ENCODE measurements around the gene NFIX. TPM values are rescaled to one million over a fixed set of nuclear protein-coding genes. Genes with fewer than 3 reads are reported as not detected.

NFIX gene
- total and polyA plus RNA-seq, 2 of the 13 experiments (the other 11 are each of a cell fraction or from before 2014, with no cell fraction given): 3.4 to 5.4 TPM

DNA sequence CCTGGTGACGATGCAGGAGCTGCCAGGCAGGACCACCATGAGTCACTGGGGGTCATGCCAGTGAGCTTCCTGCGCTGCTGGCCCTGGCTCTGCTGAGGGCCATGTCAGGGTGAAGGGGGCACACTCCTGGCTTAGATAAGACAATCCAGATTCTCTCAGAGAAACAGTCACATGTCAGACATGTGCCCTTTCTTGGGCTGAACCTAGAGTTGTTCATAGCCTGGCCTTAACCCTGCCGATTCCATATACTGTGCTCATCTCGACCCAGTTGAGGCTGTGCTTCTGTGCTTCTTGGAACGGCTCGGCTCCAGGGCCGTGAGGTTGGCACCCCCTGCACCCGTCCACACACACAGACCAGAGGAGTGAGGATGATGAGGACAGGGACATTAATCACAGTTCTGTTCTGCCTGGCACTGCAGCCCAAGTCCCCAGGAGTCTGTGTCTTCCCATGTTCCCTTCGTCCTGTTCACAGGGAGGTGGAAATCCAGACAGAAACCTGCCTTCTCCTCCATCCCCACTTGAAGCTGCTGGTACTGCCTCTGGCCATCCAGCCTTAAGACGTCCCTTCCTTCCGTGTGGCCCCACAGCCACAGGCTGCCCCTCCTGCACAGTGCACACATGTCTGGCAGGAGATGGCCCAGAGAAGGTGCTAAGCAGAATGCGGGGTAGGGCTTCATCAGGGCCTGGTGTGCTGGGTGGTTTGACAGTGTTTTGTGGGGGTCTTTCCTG lies 57.3 kb downstream of the NFIX start (continued):
- TF ChIP-seq PITX1 (CRISPR knock-in tag; IDR thresholded peaks at IDR 0.05) (no peak), CREM (IDR thresholded peaks at IDR 0.05) (no peak), CREM (CRISPR knock-in tag; IDR thresholded peaks at IDR 0.05) (no peak), TCF7L2 (IDR thresholded peaks at IDR 0.05; ENCODE audit: low read depth, low read length) (no peak), ZNF543 (CRISPR knock-in tag; IDR thresholded peaks at IDR 0.05) (0 out of 2 replicates have a peak, but pooled peaks have one; percentile 37), CBX2 (IDR thresholded peaks at IDR 0.05; ENCODE audit: low read depth, low read length) (no peak), CBX2 (CRISPR knock-in tag; IDR thresholded peaks at IDR 0.05; ENCODE audit: low read depth) (no peak), ZKSCAN8 (CRISPR knock-in tag; IDR thresholded peaks at IDR 0.05; ENCODE audit: borderline replicate concordance) (no peak), ZKSCAN1 (IDR thresholded peaks at IDR 0.05; ENCODE audit: low read length) (no peak), SYNCRIP (IDR thresholded peaks at IDR 0.05; ENCODE audit: insufficient read depth, low read depth, low read length) (no peak), ZNF766 (CRISPR knock-in tag; IDR thresholded peaks at IDR 0.05; ENCODE audit: borderline replicate concordance) (no peak), PPARG (CRISPR knock-in tag; conservative IDR thresholded peaks at IDR 0.05) (no peak), ZFP1 (CRISPR knock-in tag; IDR thresholded peaks at IDR 0.05) (no peak), ATRX (CRISPR knock-in tag; IDR thresholded peaks at IDR 0.05; ENCODE audit: borderline replicate concordance) (no peak), ZNF792 (CRISPR knock-in tag; IDR thresholded peaks at IDR 0.05) (no peak), SMAD3 (CRISPR knock-in tag; IDR thresholded peaks at IDR 0.05) (no peak), SIX4 (CRISPR knock-in tag; IDR thresholded peaks at IDR 0.05) (no peak), HOXD1 (CRISPR knock-in tag; IDR thresholded peaks at IDR 0.05) (no peak), ZNF282 (IDR thresholded peaks at IDR 0.05; ENCODE audit: partially characterized antibody) (no peak), JARID2 (CRISPR knock-in tag; IDR thresholded peaks at IDR 0.05; ENCODE audit: insufficient replicate concordance) (no peak), KLF15 (CRISPR knock-in tag; IDR thresholded peaks at IDR 0.05; ENCODE audit: borderline replicate concordance) (no peak), PHF5A (CRISPR knock-in tag; IDR thresholded peaks at IDR 0.05; ENCODE audit: low read depth, unreplicated experiment) (no peak)
- TF ChIP-seq, protein P1, sequence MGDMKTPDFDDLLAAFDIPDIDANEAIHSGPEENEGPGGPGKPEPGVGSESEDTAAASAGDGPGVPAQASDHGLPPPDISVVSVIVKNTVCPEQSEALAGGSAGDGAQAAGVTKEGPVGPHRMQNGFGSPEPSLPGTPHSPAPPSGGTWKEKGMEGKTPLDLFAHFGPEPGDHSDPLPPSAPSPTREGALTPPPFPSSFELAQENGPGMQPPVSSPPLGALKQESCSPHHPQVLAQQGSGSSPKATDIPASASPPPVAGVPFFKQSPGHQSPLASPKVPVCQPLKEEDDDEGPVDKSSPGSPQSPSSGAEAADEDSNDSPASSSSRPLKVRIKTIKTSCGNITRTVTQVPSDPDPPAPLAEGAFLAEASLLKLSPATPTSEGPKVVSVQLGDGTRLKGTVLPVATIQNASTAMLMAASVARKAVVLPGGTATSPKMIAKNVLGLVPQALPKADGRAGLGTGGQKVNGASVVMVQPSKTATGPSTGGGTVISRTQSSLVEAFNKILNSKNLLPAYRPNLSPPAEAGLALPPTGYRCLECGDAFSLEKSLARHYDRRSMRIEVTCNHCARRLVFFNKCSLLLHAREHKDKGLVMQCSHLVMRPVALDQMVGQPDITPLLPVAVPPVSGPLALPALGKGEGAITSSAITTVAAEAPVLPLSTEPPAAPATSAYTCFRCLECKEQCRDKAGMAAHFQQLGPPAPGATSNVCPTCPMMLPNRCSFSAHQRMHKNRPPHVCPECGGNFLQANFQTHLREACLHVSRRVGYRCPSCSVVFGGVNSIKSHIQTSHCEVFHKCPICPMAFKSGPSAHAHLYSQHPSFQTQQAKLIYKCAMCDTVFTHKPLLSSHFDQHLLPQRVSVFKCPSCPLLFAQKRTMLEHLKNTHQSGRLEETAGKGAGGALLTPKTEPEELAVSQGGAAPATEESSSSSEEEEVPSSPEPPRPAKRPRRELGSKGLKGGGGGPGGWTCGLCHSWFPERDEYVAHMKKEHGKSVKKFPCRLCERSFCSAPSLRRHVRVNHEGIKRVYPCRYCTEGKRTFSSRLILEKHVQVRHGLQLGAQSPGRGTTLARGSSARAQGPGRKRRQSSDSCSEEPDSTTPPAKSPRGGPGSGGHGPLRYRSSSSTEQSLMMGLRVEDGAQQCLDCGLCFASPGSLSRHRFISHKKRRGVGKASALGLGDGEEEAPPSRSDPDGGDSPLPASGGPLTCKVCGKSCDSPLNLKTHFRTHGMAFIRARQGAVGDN (CRISPR knock-in tag; IDR thresholded peaks at IDR 0.05): peak; percentile 55
- TF ChIP-seq, protein P2, sequence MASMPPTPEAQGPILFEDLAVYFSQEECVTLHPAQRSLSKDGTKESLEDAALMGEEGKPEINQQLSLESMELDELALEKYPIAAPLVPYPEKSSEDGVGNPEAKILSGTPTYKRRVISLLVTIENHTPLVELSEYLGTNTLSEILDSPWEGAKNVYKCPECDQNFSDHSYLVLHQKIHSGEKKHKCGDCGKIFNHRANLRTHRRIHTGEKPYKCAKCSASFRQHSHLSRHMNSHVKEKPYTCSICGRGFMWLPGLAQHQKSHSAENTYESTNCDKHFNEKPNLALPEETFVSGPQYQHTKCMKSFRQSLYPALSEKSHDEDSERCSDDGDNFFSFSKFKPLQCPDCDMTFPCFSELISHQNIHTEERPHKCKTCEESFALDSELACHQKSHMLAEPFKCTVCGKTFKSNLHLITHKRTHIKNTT (CRISPR knock-in tag; IDR thresholded peaks at IDR 0.05): no peak
- TF ChIP-seq, protein P3, sequence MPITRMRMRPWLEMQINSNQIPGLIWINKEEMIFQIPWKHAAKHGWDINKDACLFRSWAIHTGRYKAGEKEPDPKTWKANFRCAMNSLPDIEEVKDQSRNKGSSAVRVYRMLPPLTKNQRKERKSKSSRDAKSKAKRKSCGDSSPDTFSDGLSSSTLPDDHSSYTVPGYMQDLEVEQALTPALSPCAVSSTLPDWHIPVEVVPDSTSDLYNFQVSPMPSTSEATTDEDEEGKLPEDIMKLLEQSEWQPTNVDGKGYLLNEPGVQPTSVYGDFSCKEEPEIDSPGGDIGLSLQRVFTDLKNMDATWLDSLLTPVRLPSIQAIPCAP (CRISPR knock-in tag; IDR thresholded peaks at IDR 0.05; ENCODE audit: low read depth): no peak
- TF ChIP-seq, protein P4, sequence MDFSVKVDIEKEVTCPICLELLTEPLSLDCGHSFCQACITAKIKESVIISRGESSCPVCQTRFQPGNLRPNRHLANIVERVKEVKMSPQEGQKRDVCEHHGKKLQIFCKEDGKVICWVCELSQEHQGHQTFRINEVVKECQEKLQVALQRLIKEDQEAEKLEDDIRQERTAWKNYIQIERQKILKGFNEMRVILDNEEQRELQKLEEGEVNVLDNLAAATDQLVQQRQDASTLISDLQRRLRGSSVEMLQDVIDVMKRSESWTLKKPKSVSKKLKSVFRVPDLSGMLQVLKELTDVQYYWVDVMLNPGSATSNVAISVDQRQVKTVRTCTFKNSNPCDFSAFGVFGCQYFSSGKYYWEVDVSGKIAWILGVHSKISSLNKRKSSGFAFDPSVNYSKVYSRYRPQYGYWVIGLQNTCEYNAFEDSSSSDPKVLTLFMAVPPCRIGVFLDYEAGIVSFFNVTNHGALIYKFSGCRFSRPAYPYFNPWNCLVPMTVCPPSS (IDR thresholded peaks at IDR 0.05): no peak
